Amniotic epithelial cell (primary cell): Measurements from ENCODE around the gene COL19A1.
"Not testable (repeated sequence)": the region's sequence is repeated elsewhere in the genome, so short reads cannot be mapped to it uniquely, and the experiment has no call there.

Experiments used
- DNase-seq: peaks from one replicate; pipeline ENCODE4 v3.0.0-alpha.2; 2010; ENCODE audit warnings: low read depth

COL19A1 gene

DNA sequence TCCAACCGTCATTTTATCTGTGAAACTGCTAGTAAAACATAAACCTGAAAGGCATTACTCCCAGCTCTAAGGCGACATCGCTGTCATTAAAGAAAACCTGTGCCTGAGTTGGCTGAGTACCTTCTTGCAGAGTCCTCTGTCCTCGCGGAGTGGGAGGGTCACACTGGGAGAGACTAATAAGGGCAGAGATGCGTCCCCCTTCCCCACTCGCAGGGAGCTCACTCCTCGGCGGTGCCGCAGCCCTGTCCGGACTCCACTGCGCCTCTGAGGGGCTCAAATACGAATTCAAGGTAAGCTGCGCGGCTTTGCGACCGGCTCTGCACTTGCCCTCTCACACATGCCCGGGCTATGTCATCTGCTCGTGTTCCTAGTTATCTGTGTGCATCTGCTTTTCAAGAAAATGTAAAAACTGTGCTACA lies at the start of gene COL19A1:
Gene COL19A1, plus strand, starts transcription at position 206 of the 419 bp plus-strand sequence. CDS start 13,012 bp downstream, outside the sequence.
- DNase-seq = no peak

DNA sequence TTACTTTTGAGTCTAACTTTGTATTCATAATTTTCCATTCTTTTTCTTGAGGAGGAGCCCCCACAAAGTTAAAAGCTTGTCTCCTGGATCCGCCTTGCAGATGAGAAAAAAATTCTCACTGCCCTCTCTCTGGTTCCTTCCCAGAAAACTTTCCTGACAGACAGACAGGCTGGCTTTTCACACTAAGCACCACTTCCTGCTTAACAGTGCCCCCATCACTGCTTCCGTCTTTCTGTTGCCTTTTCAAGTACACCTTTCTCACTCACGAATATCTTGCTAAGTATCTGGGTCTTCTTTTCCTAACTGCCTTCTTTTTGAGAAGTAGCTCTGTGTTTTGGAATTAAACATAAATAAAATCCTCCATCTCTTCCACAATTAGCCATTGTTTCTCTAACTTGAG lies 49.8 kb upstream of the COL19A1 start:
- no peak for DNase-seq

DNA sequence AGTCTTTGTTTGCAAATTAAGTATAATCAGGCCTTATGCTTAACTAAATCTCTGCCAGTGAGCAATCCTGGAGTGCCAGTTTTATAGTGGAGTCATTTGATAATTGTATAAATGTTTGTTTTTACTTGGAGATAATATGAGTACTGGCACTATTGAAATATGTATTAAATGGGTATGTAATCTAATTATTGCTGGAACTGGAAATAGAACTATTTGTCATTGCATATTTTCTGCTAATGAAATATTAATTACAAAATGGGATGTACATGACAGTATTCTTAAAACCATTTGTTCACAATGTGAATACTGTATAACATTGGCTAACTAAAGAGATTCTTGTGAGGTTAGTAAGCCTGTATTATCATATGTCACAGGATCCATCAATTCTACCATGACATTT lies 49.0 kb upstream of the COL19A1 start:
- DNase-seq = no peak

DNA sequence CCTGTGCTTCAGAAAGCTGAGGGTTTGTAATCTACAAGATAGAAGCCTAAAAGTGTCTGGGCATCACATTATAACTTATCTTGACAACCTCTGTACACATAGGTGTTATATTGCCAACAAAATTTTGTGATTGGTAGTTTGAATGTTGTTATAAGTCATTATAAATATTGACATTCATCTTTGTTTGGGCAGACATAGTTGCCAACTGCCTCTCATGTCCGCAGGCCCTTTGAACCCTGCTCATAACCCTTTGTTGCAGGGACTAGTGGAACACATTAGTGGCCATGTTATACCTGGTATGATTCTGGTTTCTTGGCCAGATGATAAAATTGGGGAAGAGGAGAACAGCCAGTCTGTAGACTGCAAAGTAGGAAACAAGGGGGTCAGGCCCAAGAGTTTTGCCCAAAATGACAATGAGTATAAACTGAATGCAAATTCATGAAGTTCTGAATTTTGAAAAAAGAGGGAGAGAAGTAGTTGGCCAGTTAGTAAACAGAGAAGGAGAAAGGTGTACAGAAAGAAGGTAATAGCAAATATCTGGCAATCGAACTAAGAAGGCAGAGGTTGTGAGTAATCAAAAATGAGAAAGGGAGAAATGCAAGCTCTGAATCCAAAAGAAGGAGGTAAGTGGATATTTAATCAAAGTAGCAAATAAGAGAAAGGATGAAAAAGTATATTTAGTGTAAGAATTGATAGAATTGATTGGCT lies 48.0 kb upstream of the COL19A1 start:
- DNase-seq = no peak

DNA sequence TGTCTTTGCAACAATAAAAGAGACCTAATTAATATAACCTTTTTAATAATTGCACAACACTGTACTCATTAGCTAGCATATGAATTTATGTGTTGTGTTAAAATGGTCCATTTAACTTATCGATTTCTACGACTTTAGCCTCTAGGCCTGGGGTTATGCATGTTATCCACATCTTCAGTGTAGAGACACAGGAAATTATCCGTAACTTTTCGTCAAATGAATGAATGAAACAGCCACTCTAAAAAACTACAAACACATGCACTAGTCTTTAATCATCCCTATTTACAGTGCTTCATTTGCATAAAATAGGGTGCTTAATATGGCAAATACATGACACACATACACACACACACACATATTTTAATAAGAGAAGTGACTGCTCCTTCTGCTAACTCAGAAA lies 47.2 kb upstream of the COL19A1 start:
- DNase-seq = no peak

DNA sequence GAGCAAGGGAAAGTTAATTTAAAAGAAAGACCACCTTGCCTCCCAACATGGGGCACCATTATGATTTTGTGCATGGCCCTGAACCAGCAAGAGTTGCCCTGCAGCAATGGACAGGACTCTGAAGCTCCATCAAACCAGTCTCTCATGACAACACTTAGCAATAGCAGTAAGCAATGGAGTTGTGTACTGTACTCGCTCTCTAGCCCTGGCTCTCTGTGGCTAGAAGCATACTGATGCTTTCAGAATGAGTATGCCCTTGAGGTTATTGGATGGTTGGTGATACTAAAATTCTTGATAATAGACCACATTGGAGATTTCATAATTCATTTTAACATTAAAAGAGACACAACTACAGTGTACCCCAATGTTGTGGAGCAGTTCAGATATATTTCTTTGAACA lies 46.3 kb upstream of the COL19A1 start:
- DNase-seq = no peak

DNA sequence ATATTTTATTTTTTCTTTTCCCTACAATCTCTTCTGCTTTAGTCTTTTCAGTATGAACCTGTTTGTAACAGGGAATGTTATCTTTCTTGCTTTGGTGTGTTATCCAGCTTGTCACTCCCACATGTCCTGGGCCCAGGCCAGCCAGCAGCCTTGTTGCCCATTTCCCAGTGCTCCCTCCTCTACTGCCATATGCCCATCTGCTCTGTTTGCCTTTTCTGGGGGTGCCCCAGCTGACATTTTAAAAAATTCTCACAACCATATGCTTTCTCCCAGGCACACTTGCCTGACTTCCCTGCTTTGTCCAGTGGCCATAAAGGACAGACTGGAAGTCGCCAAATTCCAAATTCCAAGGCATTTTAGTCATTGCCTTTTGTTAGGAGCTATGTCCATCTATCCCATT lies 45.9 kb upstream of the COL19A1 start:
- no peak for DNase-seq

DNA sequence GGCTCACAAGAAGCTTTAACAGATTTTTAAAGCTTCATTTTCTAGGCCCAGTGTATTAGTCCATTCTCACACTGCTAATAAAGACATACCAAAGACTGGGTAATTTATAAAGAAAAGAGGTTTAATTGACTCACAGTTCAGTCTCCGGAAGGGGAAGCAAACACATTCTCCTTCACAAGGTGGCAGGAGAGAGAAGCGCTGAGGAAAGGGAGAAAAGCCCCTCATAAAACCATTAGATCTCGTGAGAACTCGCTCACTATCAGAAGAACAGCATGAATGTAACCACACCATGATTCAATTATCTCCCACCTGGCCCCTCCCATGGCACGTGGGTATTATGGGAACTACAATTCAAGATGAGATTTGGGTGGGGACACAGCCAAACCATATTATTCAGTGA lies 42.0 kb upstream of the COL19A1 start:
- DNase-seq = not testable (repeated sequence)

DNA sequence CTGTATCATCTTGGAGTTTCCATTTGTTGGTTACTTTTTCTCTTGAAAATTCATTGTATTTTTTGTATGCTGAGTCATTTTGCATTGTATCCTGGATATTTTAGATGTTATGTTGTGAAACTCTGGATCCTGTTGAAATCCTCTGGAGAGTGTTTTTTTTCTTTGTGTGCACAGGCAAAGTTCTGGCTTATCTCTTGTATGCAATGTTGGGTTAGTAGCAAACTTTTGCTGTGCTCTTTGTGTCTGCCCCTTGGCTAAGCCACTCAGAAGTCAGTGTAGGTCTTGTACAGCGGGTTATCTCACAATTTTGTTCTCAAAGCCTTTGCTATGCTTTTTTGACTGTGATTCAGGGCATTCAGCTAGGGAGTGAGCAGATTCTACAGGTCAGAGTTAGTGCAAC lies 40.5 kb upstream of the COL19A1 start:
- DNase-seq = peak; percentile 67

DNA sequence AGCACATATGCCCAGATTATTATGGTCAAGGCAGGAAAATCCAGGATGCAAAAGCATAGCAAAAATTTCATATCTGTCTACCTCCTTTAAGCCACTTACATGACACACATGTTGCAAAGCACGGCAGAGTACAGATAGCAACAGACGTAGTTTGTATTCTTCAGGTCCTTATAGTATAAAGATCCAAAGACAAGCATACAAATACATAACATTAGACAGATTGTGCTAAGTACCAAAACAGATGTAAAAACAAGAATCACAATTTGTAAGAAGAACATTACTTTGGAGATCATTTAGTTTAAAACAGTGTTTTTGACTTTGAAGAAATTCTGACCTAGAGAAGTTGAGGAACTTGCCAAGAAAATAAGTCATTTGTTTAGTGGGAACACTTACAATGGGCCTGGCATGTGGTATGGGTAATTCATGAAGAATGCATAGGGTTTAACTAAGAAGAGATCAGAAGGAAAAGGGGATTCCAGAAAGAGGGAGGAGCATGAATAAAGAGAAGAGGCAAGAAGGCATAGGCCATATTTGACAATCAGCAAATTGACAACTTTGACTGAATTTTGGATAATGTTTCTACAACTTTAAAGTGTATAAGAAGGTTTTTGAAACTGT lies 39.0 kb upstream of the COL19A1 start:
- peak; percentile 28 for DNase-seq

DNA sequence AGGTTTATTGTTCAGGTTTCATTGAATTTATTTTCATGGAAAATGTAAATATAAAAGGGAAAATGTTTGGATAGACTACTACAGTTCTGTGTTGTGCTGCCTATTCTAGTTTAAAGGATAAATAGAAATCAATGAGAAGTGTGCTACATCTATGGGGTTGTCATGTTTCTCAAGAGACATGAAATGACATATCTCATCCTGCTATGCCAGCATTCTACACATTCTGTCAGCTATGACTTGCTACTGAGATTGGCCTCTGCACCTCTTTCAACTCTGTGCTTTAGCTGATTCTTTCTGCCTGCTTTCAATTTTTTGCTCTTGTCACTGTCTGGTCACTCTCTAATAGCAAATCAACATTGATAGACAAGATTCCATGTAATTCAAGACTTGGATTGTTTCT lies 33.8 kb upstream of the COL19A1 start:
- no peak for DNase-seq

DNA sequence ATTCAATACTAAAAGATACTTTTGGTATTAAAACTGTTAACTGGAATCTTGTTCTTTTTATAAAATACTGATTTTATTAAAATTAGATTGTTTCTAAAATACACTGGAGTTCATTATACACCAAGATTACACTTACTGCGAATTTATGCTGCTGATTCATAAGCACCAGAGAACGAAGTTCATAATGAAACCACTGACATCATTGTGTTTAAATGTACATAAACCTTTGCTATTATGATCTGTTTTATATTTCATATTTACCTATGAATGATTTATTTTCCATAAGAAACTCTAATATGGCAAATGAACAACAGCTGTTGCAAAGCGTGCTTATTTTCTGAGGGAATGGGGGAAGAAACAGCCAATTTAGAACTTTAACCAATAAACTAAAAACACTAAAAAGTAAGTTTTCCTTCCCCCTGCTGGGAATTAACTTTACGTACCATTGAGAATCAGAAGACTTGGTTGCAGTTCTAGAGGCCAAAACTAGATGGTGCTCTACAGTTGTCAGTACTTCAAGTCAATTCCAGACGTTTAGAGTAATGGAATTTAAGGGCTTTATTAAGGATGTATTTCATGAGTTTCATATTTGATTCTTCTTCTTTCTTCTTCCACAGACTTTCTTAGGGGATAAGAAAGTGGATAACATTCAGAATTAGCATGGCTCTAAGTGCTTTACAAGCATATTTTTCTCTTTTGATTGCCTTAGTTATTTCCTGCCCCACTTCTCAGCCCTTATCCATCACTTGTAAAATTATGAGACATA lies 30.8 kb upstream of the COL19A1 start:
- peak; percentile 62 for DNase-seq

DNA sequence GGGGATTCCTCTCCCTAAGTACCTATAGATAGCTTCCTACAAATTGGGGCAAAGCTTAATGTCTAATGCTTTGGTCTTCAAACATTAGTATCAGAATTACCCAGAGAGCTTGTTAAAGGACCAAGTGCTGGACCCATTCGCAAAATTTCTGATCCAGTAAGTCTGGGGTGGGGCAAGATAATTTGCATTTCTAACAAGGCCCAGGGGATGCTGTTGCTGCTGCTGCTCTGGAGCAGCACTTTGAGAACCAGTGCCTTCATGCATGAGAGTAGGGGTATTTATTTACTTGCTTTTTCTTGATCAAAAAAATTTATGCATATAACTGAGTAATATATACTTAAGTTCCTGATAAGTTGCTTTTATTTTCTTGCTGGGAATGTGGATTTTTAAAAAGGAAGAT lies 24.5 kb upstream of the COL19A1 start:
- no peak for DNase-seq

DNA sequence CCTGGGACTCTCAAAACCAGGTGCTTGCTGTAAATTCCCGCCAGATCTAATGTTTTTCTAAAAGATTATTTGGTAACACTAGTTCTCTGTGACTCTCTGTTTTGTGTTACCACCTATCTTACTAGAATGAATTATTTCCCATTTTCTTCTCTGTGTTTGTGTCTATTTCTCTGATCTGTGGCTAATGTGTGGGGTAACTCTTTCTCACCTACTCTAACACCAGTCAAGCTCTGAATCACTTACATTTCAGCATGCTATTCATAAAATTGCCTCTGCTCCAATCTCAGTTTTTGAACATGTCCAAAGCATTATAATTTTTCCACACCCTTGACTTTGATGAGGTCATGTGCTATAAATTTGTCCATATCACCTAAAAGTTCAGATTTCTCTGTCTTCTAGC lies 23.2 kb upstream of the COL19A1 start:
- DNase-seq = no peak

DNA sequence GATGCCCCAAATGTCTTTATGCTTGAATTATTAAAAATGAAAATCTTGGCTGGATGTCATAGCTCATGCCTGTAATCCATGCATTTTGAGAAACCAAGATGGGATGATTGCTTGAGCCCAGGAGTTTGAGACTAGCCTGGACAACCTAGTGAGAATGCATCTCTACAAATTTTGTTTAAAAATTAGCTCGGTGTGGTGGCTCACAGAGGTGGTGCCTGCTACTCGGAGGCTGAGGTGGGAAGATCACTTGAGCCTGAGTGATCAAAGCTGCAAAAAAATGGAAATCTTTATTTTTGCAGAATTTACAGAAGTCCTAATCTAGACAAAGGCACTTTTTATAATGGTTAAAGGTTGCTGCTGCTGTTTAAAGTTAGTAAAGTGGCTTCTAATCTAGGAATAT lies 20.0 kb upstream of the COL19A1 start:
- no peak for DNase-seq

DNA sequence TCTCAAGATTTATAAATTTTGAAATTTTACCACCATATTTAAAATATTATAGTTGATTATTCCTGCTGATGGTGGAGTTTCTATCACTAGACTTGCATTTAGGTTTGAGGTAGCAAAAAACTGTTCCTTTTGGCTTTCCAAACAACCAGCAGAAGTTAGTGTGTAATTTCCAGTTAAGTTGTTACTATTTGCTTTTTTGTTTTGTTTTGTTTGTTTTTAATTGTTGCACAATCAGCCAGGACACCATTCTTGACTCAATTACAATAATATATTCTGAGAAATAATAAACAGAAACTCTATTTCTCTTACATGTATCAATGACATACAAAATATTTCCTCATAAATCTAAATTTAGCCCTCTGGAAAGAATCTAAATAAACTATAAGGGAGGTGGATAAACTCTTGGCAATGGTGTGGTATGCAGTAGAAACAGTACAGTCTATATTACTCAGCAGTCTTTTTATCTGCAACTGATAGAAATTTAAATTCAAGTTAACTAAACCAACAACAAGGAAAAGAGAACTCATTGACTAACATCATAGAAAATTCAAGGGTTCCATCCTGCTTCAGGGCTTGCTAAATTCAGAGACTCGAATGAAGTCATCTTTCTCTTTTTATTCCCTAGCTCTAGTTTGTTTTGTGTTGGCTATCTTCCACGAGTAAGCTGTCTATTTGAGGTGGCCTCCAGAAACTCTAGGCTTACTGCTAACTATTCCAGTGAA lies 19.4 kb upstream of the COL19A1 start:
- no peak for DNase-seq

DNA sequence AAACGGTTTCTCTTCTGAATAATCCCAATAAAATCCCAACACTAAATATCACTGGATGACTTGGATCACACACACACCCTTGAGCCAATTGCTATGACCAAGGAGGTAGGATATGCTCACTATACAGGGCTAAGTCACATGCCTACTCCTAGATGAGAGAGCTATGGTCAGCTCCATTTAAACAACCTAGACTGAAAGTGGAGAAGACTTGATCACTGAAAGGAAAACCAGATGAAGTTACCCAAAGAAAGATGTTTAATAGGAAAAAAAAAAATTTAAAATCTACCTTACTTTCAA lies 18.9 kb upstream of the COL19A1 start:
- DNase-seq = no peak

DNA sequence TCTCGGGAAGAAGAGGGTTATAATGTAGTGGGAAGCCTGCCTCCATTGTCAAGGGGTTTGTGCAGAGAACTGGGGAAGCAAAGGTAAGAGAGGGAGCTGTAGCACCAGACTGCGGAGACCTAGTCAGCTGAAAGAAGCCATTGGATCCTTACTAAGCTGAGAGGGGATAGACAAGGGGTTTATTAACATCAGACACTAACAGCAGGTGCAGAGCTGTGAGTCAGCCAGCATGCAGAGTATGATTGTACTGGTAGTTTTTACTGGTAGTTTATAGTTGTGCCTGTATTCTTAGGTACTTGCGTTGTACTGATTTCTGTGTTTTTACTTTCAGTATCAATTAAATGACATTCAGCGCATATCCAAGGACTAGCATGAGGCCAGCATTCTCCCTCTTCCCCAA lies 17.8 kb upstream of the COL19A1 start:
- DNase-seq = no peak

DNA sequence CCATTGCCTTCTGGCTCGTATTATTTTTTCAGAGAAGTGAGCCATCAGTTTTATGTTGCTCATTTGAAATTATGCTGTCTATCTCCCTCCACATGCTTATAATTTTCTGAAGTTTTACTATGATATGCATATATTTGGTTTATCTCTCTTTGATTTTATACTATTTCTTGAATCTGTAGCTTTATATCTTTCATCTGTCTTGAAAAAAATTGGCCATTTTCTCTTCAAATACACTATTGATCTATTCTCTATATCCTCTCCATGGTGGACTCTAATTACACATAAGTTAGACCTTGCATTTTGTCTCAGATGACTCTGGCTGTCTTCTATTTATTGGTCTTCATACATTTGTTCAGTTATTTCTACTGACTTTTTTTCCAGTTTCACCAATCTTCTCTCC lies 13.7 kb upstream of the COL19A1 start:
- DNase-seq = no peak

DNA sequence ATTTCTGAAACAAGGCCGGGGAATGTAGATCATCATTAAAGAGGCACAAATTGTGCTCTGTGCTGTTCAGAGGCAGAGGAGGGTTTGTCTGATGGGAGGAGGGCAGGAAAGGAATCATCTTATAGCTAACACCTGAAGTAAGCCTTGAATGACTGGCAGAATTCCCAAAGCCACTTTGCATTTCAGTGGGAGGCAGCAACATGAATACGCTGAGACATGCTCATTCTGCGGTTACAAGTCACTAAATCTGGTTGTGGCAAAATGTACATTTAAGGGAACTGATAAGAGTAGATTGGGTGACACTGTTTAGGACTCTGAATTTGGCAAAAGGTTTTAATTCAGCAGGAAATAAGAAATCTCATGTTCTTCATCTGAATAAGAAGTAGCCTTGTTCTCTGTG lies 4.4 kb upstream of the COL19A1 start:
- DNase-seq = no peak

DNA sequence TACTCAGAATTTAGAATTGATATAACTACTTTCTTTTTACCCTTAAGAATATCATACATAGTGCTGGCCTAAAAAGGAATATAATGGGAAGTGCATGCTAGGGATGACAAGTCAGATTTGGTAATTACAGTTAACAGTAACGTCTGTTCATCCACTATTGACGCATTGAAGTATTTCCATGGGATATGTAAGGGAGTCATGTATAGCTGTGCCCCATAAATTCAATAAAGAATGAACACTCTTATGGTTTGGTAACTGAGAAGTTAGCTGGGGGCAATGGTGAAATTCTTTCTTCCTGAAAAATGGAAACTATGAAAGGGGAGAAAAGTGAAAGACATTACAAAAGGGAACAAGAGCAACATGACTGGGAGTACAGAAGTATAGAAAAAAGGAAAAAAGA lies 2.6 kb upstream of the COL19A1 start:
- DNase-seq = no peak

DNA sequence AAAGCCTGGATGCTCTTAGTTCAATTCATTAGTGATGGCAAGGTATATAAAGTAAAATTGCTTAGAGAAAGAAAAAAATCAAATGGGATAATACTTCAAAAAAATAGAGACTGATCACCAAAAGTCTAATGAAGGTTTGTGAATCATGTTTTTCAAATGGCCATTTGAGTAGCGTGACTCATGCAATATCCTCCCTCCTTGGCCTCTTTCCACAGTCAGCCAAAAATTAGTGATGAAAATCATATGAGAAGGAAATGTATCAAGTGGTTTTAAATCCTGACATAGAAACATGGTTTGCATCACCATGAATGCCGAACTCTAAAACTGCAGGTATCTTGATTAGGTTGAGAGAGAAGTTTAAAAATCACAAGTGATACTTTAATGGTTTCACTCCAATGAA lies 1.2 kb upstream of the COL19A1 start:
- no peak for DNase-seq
